IMR-90 (cell line): ENCODE data around the gene TTLL12. TPM values are rescaled to one million over a fixed set of nuclear protein-coding genes. Genes with fewer than 3 reads are reported as not detected.

Experiments used
- ATAC-seq: fragments of 200-7000 bp; cut with Tn5 transposase; 2 replicates; pipeline ENCODE4 v1.9.1; 2020; ENCODE audit warnings: low read depth, mild to moderate bottlenecking, moderate library complexity
- BruUV-seq: library from RNA; stranded (reverse); fragments of 400-500 nt; replicated peaks from 2 replicates; lab custom pipeline; 2021; lab: Mats Ljungman, UMichigan
- CTCF ChIA-PET: fragments of 300-600 bp; formaldehyde crosslinking; extraction: SDS; loops from one replicate; lab custom pipeline; 2021; ENCODE audit warnings: antibody characterized with exemption; lab: Yijun Ruan, JAX
- POLR2A ChIA-PET: fragments of 300-600 bp; sonication (Branson Sonifier 250); formaldehyde crosslinking; loops from one replicate; lab custom pipeline; 2022; ENCODE audit warnings: antibody characterized with exemption; ENCODE audit not compliant: unreplicated experiment; lab: Charles Lee
- DNase-seq: peaks from one replicate; pipeline ENCODE4 v3.0.0; 2013
- H2AFZ ChIP-seq: replicated peaks from 2 replicates; pipeline ENCODE3; 2013; ENCODE audit warnings: low read length, mild to moderate bottlenecking; ENCODE audit not compliant: poor library complexity
- H2AK5ac ChIP-seq: 2 replicates; pipeline ENCODE4 v1.6.1; 2013; ENCODE audit warnings: low read depth, low read length, inconsistent platforms
- H2AK9ac ChIP-seq: replicated peaks from 2 replicates; pipeline ENCODE3; 2013; ENCODE audit warnings: mild to moderate bottlenecking, low read depth, low read length, moderate library complexity; ENCODE audit not compliant: poor library complexity
- H2BK120ac ChIP-seq: 2 replicates; pipeline ENCODE4 v1.6.1; 2013; ENCODE audit warnings: low read depth, low read length, inconsistent platforms
- H2BK15ac ChIP-seq: 3 replicates; pipeline ENCODE4 v1.6.1; 2013; ENCODE audit warnings: low read depth, low read length, inconsistent platforms
- H2BK20ac ChIP-seq: 2 replicates; pipeline ENCODE4 v1.6.1; 2013; ENCODE audit warnings: low read depth, mild to moderate bottlenecking, inconsistent platforms, low read length, moderate library complexity
- H2BK5ac ChIP-seq: 2 replicates; pipeline ENCODE4 v1.6.1; 2013; ENCODE audit warnings: mild to moderate bottlenecking, low read depth, low read length, inconsistent platforms; ENCODE audit not compliant: poor library complexity, severe bottlenecking
- H3K14ac ChIP-seq: replicated peaks from 2 replicates; pipeline ENCODE4 v1.6.1; 2013; ENCODE audit warnings: low read depth, low read length, inconsistent platforms
- H3K18ac ChIP-seq: 2 replicates; pipeline ENCODE4 v1.6.1; 2013; ENCODE audit warnings: low read depth, low read length, control low read depth
- H3K23ac ChIP-seq: 2 replicates; pipeline ENCODE4 v1.6.1; 2013; ENCODE audit warnings: low read depth, low read length, inconsistent platforms
- H3K27ac ChIP-seq: 2 replicates; pipeline ENCODE4 v1.5.1; 2013; ENCODE audit warnings: mild to moderate bottlenecking, control low read depth, low read length; ENCODE audit not compliant: insufficient read depth
- H3K27me3 ChIP-seq: 2 replicates; pipeline ENCODE4 v1.6.1; 2013; ENCODE audit warnings: low read length; ENCODE audit not compliant: control insufficient read depth, insufficient read depth
- H3K36me3 ChIP-seq: 2 replicates; pipeline ENCODE4 v1.6.1; 2013; ENCODE audit warnings: low read length, mixed read lengths; ENCODE audit not compliant: control insufficient read depth, insufficient read depth
- H3K4ac ChIP-seq: 2 replicates; pipeline ENCODE4 v1.6.1; 2013; ENCODE audit warnings: low read depth, low read length, inconsistent platforms
- H3K4me1 ChIP-seq: 2 replicates; pipeline ENCODE4 v1.6.1; 2013; ENCODE audit warnings: low read length, mixed read lengths; ENCODE audit not compliant: control insufficient read depth, insufficient read depth
- H3K4me2 ChIP-seq: 2 replicates; pipeline ENCODE4 v1.6.1; 2013; ENCODE audit warnings: low read depth, mild to moderate bottlenecking, control low read depth, low read length, moderate library complexity
- H3K4me3 ChIP-seq: 2 replicates; pipeline ENCODE4 v1.5.1; 2013; ENCODE audit warnings: low read depth, mild to moderate bottlenecking, control low read depth, low read length, moderate library complexity; ENCODE audit not compliant: insufficient read depth
- H3K56ac ChIP-seq: 2 replicates; pipeline ENCODE4 v1.6.1; 2013; ENCODE audit warnings: low read length, inconsistent platforms; ENCODE audit not compliant: insufficient read depth; ENCODE audit errors: extremely low read depth
- H3K79me1 ChIP-seq, 2 experiments: 2 replicates each; pipeline ENCODE4 v1.6.1; 2013; ENCODE audit warnings: low read length in 2 of 2, inconsistent platforms in 1 of 2, low read depth in 1 of 2
- H3K9ac ChIP-seq: 2 replicates; pipeline ENCODE4 v1.6.1; 2013; ENCODE audit warnings: low read depth, low read length, control low read depth
- H3K9me1 ChIP-seq: 2 replicates; pipeline ENCODE4 v1.6.1; 2013; ENCODE audit warnings: low read length, inconsistent platforms; ENCODE audit not compliant: insufficient read depth
- H3K9me3 ChIP-seq: 2 replicates; pipeline ENCODE4 v1.6.1; 2013; ENCODE audit warnings: low read length; ENCODE audit not compliant: control insufficient read depth, insufficient read depth
- H4K20me1 ChIP-seq: 2 replicates; pipeline ENCODE4 v1.6.1; 2013; ENCODE audit warnings: low read length, inconsistent platforms; ENCODE audit not compliant: insufficient read depth
- H4K5ac ChIP-seq: 2 replicates; pipeline ENCODE4 v1.6.1; 2013; ENCODE audit warnings: mild to moderate bottlenecking, low read depth, low read length, control low read depth
- H4K8ac ChIP-seq, 2 experiments: 2 replicates each; pipeline ENCODE4 v1.6.1; 2013; ENCODE audit warnings: low read depth in 2 of 2, low read length in 2 of 2, control low read depth in 1 of 2, inconsistent platforms in 1 of 2
- H4K91ac ChIP-seq: 2 replicates; pipeline ENCODE4 v1.6.1; 2013; ENCODE audit warnings: low read depth, low read length, inconsistent platforms; ENCODE audit not compliant: insufficient read depth
- BHLHE40 ChIP-seq: fragments of 150-350 bp; IDR thresholded peaks from 2 replicates; pipeline ENCODE4 v1.6.1; 2016; ENCODE audit warnings: mild to moderate bottlenecking, low read depth, low read length
- CEBPB ChIP-seq: IDR thresholded peaks from 2 replicates; pipeline ENCODE4 v1.6.1; 2012; ENCODE audit warnings: low read depth, low read length, improper control_type of control experiment
- ELK1 ChIP-seq: fragments of 150-350 bp; IDR thresholded peaks from 2 replicates; pipeline ENCODE4 v1.6.1; 2016; ENCODE audit warnings: low read depth, mild to moderate bottlenecking, low read length, moderate library complexity, borderline replicate concordance
- MAZ ChIP-seq: IDR thresholded peaks from 2 replicates; pipeline ENCODE4 v1.6.1; 2012; ENCODE audit warnings: low read depth, mild to moderate bottlenecking, low read length, improper control_type of control experiment, moderate library complexity, borderline replicate concordance
- POLR2A ChIP-seq: IDR thresholded peaks from 2 replicates; pipeline ENCODE4 v1.6.1; 2012; ENCODE audit warnings: mild to moderate bottlenecking, low read depth, low read length
- RFX5 ChIP-seq: IDR thresholded peaks from 2 replicates; pipeline ENCODE4 v1.8.0; 2012; ENCODE audit warnings: low read depth, mild to moderate bottlenecking, low read length, moderate library complexity
- SMC3 ChIP-seq: fragments of 150-350 bp; IDR thresholded peaks from 2 replicates; pipeline ENCODE4 v1.6.1; 2016; ENCODE audit warnings: low read depth, mild to moderate bottlenecking, antibody characterized with exemption, low read length, moderate library complexity
- WGBS, 2 experiments: methylation state at CpG; one replicate each; pipeline versions ENCODE4 v1.1.5 to v1.1.7; 2013; ENCODE audit warnings: missing lambda C conversion rate in 2 of 2; ENCODE audit not compliant: insufficient read length in 1 of 2; ENCODE audit errors: extremely low coverage in 2 of 2; 5-methylcytosine and 5-hydroxymethylcytosine counted together
- dilution Hi-C: fragments of 300-500 bp; cut with HindIII; formaldehyde crosslinking; loops from one replicate; pipeline ENCODE4 v1.14.3; 2018; ENCODE audit warnings: low sequenced_read_pairs; ENCODE audit not compliant: unreplicated experiment
- in situ Hi-C: fragments of 300-500 bp; cut with MboI; formaldehyde crosslinking; loops from 3 replicates; pipeline ENCODE4 v1.14.3; 2019; ENCODE audit warnings: low sequenced_read_pairs, inconsistent platforms, mixed read lengths
- intact Hi-C: fragments of 100-400 bp; cut with micrococcal nuclease; formaldehyde crosslinking; loops from 2 replicates; pipeline ENCODE4 v1.10.0; 2022
- polyA plus RNA-seq, 3 experiments: library from polyadenylated mRNA; depleted of rRNA; stranded (reverse); fragments of >200 nt; gene quantifications; 2 replicates each; pipeline ENCODE4 v1.2.3, GENCODE V29; 2012; ENCODE audit warnings: low replicate concordance in 1 of 3
- total RNA-seq: library from RNA; depleted of rRNA; stranded (reverse); fragments of >200 nt; gene quantifications from 2 replicates; pipeline ENCODE4 v1.2.3, GENCODE V29; 2012

The TTLL12 gene
- total and polyA plus RNA-seq, 2 of the 4 experiments (the other 2 are of a cell fraction) = 20.9 to 30.1 TPM

- no peak for TF ChIP-seq RFX5
These were observed 36.2 kb downstream of the TTLL12 start (continued) for GRCh38 chr22:43150731-43151206.

- Histone ChIP-seq H3K9me1 (peaks cover 6% of the 10 kb centered on the region; the same call in 1 of the 2 replicates), H3K4me1 (peaks cover 10% of the 10 kb centered on the region), H2BK15ac (no peak overlapping the region), H3K56ac (no peak overlapping the region), H3K9ac (no peak overlapping the region), H4K8ac (no peak overlapping the region), H3K14ac (no peak overlapping the region), H3K18ac (no peak overlapping the region), H4K20me1 (no peaks in the 10 kb centered on the region), H2AK5ac (no peak overlapping the region), H2BK120ac (no peak overlapping the region), H3K4me3 (no peak overlapping the region), H2BK5ac (no peak overlapping the region), H3K27ac (no peak overlapping the region), H2AFZ (peak overlapping the region; percentile 1), H3K27me3 (no peaks in the 10 kb centered on the region), H3K4ac (no peak overlapping the region), H3K79me1 (peaks cover 0 to 22% of the 10 kb centered on the region in 2 experiments; a peak in 3 of 4 replicates), H2AK9ac (no peak overlapping the region), H4K91ac (no peak overlapping the region), H4K5ac (no peak overlapping the region), H3K36me3 (no peaks in the 10 kb centered on the region), H3K4me2 (no peak overlapping the region), H3K23ac (no peak overlapping the region), H2BK20ac (no peak overlapping the region), H3K9me3 (no peaks in the 10 kb centered on the region)
- in situ Hi-C loops (no loop called here), dilution Hi-C loops (no loop called here), intact Hi-C loops (no loop called here)
- WGBS, 2 experiments = 67% methylated on average over 1 of the region's 6 CpGs; no CpG with 5 or more reads in 1 of the 2 experiments
- no peak for TF ChIP-seq ELK1
- no peak for TF ChIP-seq POLR2A
- no peak for TF ChIP-seq CEBPB
- TF ChIP-seq SMC3 = no peak
- no peak for TF ChIP-seq BHLHE40
- no peak for TF ChIP-seq MAZ
- no peak for ATAC-seq
- ChIA-PET POLR2A (no interaction called here), CTCF (no interaction called here)
- no TSS peak for BruUV-seq
- no peak for DNase-seq
These were observed 38.4 kb downstream of the TTLL12 start for GRCh38 chr22:43148581-43148980.
